Neural cell (in vitro differentiated cells): ENCODE data around the gene COX10.

Experiments
- EZH2 ChIP-seq: fragments of 200-600, 300-800 bp; shearing (Covaris generic), sonication (generic); IDR thresholded peaks from 2 replicates; pipeline ENCODE4 v1.6.1; 2014; ENCODE audit warnings: antibody characterized with exemption, low read length, borderline replicate concordance, mild to moderate bottlenecking; ENCODE audit not compliant: insufficient read depth, poor library complexity, severe bottlenecking
- MXI1 ChIP-seq: fragments of 450-650 bp; conservative IDR thresholded peaks from 2 replicates; pipeline ENCODE4 v1.6.1; 2014; ENCODE audit warnings: antibody characterized with exemption, mild to moderate bottlenecking; ENCODE audit not compliant: poor library complexity, severe bottlenecking
- POLR2AphosphoS5 ChIP-seq: IDR thresholded peaks from 2 replicates; pipeline ENCODE4 v1.6.1; 2012
- RAD21 ChIP-seq: fragments of 450-650 bp; conservative IDR thresholded peaks from 2 replicates; pipeline ENCODE4 v1.6.1; 2014; ENCODE audit warnings: antibody characterized with exemption, mild to moderate bottlenecking, moderate library complexity
- TAF1 ChIP-seq: IDR thresholded peaks from 2 replicates; pipeline ENCODE4 v1.6.1; 2012; ENCODE audit warnings: low read depth
- TF ChIP-seq, protein P1 (sequence below): fragments of 450-650 bp; IDR thresholded peaks from 2 replicates; pipeline ENCODE4 v1.5.1; 2014; ENCODE audit warnings: antibody characterized with exemption, mild to moderate bottlenecking, moderate library complexity; ENCODE audit not compliant: poor library complexity, severe bottlenecking

DNA sequence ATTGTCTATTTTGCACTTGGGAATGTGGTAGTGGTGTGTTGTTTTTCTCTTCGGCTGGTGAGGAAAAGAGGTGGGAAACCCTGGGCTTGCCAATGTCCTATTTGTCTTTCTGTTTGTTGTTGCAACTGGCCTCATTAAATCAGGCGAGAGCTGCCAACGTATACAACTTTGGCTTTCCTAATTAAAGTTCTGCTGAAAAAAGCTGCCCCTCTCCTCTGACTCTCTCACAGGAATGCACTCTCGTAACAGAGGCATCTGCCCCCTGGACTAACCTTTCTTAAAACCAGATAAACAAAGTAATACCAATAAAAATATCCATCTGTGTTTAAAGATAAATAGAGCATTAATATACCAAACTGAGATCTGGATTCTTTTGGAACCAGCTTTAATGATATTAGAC, 159.6 kb downstream of the COX10 start:
- TF ChIP-seq POLR2AphosphoS5 (no peak), RAD21 (no peak), MXI1 (no peak), EZH2 (no peak), TAF1 (no peak)
- TF ChIP-seq, protein P1, sequence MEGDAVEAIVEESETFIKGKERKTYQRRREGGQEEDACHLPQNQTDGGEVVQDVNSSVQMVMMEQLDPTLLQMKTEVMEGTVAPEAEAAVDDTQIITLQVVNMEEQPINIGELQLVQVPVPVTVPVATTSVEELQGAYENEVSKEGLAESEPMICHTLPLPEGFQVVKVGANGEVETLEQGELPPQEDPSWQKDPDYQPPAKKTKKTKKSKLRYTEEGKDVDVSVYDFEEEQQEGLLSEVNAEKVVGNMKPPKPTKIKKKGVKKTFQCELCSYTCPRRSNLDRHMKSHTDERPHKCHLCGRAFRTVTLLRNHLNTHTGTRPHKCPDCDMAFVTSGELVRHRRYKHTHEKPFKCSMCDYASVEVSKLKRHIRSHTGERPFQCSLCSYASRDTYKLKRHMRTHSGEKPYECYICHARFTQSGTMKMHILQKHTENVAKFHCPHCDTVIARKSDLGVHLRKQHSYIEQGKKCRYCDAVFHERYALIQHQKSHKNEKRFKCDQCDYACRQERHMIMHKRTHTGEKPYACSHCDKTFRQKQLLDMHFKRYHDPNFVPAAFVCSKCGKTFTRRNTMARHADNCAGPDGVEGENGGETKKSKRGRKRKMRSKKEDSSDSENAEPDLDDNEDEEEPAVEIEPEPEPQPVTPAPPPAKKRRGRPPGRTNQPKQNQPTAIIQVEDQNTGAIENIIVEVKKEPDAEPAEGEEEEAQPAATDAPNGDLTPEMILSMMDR: no peak
